HG03457 (cell line): ENCODE results near the gene C11orf98.
"Not testable (repeated sequence)": the region's sequence is repeated elsewhere in the genome, so short reads cannot be mapped to it uniquely, and the experiment has no call there.

Source experiments
- ATAC-seq: cut with Tn5 transposase; IDR thresholded peaks from one replicate; pipeline ENCODE4 v1.9.1; 2021; ENCODE audit warnings: moderate number of reproducible peaks; ENCODE audit not compliant: unreplicated experiment

The C11orf98 gene

DNA sequence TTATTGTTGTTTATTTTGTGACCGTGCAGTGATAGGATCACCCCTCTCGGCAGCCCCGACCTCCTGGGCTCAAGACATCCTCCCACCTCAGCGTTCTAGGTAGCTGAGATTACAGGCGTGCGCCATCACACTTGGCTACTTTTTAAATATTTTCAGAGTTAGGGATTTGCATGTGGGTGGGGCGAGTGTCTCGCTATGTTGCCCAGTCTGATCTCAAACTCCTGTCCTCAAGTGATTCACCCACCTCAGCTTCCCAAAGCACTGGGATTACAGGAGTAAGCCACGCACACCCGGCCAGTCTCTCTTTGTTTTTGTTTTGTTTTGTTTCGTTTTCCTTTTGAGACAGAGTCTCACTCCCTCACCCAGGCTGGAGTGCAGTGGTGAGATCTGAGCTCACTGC, 10.7 kb downstream of the C11orf98 start:
- ATAC-seq = no peak

DNA sequence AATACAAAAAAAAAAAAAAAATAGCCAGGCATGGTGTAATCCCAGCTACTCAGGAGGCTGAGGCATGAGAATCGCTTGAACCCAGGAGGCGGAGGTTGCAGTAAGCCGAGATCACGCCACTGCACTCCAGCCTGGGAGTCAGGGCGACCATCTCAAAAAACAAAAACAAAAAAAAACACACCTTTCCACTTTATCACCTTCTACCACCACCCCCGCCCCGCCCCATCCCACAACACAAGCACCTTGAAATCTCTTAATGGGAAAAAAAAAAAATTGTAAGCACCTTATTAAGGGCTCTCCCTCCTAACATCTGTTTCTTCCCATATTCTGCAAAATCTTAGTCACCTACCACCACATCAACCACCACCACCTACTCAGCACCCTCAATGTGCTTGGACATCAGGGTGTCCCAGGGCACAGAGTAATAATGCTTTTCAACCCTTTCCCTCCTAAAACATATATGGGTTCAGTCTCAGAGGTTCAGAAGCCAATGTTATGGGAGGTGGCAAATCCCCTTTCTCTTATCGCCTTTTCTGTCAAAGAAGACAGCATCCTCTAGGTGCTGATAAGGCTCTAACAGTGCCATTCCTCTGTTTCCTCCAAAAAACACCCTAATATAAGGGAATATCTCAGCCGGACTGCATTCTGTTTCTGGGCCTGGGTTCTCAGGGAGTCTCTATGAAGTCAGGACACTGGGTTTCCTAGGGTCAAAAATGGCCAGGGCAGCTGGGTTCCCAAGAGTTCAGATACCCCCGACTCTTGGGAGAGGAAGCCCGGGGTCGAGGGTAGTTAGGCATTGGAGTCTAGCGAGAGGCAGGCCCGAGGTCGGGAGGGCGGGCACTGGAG, 12.6 kb downstream of the C11orf98 start:
- ATAC-seq = no peak

DNA sequence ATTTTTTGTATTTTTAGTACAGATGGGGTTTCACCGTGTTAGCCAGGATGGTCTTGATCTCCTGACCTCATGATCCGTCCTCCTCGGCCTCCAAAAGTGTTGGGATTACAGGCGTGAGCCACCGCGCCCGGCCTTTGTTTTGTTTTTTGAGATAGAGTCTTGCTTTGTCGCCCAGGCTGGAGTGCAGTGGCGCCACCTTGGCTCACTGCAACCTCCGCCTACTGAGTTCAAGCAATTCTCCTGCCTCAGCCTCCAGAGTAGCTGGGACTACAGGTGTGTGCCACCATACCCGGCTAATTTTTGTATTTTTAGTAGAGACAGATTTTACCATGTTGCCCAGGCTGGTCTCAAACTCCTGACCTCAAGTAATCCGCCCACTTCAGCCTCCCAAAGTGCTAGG, 14.7 kb downstream of the C11orf98 start:
- ATAC-seq = not testable (repeated sequence)

DNA sequence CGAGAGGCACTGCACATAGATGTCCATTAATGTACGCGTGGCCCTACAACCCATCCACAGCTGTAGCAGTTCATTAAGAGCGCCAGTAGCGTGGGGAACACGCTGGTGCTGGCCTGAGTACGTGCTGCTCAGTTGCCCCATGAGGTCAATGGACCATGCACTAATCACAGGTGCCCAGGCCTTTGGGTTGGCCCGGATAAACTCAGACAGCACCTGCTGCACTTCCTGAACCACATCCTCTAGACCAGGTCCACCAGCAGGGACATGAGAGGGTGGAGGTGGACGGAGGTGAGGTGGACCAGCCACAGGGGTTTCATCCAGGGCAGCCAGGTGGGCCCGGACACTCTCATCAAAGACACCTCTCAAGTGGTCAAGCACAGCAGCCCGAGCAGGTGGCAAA, 15.5 kb downstream of the C11orf98 start:
- ATAC-seq = no peak

DNA sequence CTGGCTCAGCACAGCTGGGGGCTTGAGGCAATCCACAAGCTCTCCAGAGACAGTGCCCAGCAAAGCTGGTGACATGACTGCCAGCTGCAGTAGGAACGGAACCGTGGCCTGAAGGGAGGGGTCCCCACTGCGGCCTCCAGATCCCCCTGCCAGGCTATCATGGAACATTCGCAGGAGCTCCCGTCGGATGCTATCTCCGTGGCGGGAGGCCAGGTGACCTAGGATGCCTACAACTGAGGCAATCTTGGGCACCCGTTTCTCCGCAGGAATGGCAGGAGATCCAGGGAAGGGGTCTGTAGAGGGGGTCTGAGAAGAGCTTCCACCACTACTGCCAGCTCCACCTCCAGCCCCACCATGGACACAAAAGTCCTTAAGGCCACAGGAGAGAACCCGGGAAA, 16.0 kb downstream of the C11orf98 start:
- ATAC-seq = no peak

DNA sequence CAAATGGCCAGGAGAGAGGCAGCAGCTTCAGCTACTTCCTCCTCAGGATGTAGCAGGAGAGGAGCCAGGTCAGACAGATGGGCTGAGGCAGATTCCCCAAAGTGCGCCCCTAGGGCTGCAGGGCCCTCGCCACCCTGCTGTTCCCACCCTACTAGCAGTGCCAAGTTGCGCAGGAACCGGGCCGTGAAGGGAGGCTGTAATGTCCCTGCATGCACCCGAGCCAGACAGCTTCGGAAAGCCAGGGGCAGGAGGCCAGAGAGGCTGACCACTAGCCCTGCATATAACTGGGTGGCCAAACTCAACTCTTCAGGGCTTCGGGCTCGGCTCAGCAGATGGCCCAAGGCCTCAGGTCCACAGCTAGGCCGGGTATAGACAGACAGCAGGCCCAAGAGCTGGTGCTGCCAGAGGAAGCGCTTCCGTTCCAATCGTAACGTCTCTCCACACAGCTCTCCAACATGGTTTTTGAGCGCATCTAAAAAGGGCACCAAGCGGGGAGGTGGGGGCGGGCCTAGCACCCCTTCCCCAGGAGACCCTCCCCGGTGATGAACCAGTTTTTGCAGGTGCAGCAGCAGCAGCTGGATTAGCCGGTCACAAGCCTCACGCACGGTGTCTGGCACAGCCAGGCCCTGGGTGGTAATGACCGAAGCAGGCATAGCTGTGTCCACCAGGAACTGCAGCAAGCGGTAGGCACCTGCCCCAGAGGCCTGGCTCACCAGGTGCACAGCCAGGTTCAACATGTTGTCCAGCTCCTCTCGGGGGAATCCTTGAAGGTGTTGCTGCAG, 16.6 kb downstream of the C11orf98 start:
- no peak for ATAC-seq

DNA sequence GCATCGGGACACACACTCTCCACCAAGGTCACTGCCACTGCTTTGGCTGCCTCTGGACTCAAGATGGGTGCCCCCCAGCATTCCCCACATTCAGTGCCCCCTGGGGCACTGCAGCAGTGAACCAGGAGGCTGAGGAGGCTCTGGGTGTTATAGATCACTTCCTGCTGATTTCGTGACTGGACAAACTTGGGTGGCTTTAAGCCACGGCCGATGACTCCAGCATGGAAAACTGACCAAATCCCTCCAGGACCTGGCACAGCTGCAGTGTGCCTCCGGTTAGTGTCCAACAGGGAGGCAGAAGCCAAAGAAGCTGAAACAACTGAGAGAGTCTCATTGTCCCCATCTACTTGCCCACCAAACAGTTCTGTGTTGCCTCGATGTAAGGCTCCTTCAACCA, 17.4 kb downstream of the C11orf98 start:
- no peak for ATAC-seq

DNA sequence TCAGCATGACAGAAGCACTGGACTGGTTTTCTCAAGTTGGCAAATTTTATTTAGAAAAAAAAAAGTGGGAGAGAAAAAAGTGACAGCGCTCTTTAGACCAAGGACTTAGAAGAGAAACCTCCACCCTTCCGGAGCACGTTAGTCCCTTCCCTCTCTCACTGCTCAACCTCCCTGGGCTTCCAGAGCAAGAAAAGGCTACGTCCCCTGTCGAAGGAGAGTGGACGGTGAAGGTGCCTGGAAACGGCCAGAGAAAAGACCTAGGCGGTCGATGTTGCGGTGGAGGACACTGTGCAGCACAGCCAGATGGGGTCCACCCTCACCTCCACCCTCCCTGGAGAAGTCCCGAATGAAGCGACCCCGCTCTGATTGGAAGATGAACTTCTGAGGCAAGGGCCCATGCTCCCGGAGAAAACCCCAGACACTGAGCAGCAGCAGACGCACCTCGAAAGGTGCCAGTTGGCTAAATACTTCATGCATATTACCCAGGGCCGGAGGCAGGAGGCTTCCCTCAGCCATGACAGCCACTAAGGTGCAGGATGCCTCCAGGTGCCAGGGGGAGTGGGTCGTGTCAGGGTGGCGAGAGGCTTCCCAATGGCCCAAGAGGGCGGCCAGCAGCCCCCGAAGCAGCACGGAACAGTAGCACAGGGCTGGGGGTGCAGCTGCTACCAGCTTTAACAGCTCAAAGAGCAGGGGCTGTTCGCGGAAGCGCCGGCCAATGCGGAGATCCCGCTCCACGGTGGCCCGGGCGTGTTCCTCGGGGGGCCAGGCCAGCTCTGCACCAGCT, 18.0 kb downstream of the C11orf98 start:
- ATAC-seq = no peak

DNA sequence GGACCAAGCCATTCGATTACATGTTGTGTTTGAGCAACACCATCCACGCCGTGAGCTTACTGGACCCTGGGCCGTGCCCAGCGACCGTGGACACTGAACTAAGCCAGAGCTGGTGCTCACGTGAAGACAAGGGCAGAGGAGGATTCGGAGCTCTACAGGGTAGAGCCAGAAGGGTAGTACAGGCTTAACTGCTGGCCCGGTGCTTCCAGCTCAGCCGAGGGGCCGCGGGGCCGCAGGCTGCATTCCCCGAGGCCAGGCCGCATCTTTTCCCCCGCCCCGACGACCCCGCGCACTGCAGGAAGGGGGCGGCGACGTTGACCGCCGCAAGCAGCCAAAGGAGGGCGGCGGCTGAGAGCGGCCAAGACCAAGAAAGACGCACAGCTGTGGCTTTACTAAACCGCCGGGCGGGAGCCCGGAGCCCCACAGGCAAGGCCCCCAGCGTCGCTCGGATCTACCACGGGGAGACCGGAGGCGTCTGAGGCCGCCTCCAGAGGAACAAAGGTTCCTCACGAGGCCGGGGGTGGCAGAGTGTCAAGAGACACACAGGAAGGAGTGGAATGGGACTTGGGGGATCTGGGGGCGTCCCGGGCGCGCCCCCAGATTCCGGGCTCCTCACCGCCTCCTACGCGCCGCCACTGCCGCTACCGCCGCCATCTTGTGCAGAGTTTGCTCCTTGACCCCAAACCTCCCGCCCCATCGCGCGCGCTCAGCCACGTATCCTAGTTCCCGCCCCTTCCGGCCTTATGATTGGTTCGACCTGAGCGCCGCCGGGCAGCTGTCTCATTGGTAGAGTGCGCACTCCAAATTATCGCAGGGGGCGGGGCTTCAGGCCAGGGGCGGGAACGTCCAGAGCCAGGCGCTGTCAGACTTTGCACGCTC, 18.8 kb downstream of the C11orf98 start, which contains the start of gene GANAB:
Gene GANAB (minus strand): TSS at position 668 of the 879 bp plus-strand sequence. CDS start 14 bp downstream, at position 654.
- ATAC-seq = peak; percentile 69

DNA sequence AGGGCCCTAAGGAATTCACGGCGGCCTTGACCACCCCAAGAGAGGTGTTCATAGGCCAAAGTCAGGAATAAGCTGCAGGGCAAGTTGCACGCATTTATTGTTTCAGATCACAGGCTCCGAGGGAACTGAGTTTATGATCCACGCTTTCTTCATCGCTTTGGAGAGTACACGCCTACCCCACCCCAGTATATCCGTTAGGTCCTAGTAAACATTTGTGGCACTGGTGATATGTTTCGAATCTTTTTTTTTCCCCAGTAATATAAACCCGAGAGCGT, 19.4 kb downstream of the C11orf98 start:
- no peak for ATAC-seq

DNA sequence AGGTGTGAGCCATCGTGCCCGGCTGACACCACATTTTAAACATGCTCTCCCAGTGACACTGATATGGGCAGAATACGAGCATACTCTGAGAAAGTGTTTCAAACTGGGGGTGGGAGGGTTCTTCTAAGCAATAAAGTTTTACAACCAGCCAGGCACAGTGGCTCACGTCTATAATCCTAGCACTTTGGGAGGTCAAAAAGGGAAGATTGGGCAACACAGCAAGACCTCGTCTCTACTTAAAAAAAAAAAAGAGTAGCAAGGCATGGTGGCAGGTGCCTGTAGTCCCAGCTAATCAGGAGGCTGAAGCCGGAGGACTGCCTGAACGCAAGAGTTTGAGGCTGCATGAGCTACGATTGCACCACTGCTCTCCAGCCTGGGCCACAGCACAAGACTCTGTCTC, 20.8 kb downstream of the C11orf98 start:
- ATAC-seq = no peak

DNA sequence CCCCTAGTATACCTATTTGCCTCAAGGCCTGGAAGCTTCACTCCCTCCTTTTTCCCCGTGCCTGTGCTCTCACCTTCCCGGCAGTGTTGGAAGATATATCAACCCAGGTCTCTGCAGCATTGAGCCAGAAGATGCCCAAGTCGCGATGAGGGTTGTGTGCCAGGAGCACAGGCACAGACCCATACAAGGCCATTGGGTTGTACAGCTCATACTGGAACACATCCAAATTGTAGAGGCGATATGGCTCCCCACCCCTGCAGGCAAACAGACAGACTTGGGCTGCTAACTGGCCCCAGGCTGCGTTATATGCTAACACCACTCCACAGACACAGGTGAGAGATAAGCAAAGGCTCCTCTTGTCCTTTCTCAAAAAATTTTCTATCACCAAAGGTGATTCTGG, 32.5 kb downstream of the C11orf98 start:
- ATAC-seq = no peak

DNA sequence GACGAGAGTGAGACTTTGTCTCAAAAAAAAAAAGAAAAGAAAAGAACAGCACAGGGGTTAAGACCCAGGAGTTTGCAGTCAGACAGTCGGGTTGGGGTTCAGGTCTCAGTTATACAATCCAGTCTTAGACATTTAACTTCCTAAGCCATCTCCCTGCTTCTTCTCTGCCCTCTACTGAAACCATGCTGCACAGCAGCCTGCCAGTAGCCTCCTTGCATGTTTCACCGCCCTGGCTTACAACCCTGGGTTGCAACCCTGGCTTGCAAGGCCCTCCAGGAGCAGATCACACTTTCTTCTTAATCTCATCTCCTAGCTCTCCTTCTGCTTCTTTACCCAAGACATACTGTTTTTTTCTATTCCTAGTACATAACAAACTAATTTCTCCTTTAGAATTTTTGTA, 37.3 kb downstream of the C11orf98 start:
- no peak for ATAC-seq

DNA sequence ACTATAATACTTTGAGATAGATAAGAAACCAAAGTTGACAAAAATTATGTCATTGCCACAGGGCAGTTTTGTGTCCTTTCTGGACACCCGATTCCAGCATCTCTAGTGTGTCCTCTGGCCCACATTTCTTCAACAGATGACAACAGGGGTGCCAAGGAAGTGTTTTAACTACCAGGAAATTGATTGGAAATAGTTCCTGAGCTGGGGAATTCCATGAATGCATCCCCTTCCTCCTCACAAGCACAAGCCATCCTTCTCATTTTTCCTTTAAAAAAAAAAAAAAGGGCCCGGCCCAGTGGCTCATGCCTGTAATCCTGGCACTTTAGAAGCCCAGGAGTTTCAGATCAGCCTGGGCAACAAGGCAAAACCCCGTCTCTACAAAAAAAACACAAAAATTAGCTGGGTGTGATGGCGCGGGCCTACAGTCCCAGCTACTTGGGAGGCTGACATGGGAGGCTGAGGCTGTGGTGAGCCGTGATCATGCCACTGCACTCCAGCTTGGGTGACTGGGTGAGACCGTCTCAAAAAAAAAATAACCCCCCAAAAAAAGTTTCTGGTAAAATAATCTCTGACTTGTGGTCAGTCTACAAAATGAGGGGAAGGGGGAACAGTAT, 42.4 kb downstream of the C11orf98 start:
- no peak for ATAC-seq

DNA sequence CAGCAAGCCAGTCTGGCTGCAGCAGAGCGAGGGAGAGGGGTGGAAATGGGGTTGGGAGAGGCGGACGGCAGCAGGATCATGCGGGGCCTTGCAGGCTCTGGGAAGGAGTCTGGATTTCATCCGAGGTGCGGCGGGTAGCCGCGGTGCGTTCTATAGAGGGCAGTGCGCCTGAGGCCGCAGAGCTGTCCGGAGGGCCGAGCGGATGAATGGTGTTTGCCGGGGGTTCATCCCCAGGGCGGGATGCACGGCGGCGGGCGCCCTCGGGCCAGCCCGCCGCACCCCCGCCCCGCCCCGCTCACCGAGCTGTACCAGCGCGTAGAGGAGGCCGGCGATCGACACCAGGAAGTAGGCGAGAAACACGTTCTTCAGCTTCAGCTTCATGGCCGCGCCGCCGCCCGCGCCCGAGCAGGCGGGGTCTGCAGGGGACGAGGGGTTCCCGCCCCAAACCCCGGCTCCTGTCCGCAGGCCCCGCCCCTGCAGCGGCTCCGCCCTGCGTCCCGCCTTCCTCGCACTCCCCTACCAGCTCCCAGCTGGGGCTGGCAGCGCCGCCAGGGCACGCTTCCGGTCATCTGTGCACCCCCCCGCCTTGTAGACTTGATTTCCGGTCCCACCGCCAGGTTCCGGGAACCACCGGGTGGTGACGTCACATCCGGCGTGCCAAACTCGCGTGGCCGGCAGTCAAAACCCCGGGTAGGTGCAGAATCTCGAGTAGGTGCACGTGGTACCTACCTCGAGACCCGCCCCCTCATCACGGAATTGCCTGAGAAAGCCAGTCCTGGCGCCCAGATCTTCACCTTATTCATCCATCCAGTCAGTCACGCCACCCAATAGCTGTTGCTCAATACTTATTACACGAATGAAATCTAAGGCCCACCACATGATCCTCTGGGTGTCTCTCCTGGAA, 43.2 kb downstream of the C11orf98 start, which contains the start of gene B3GAT3:
Gene B3GAT3 (minus strand): TSS at position 420 of the 904 bp plus-strand sequence. CDS start 39 bp downstream, at position 381.
- peak; percentile 79 for ATAC-seq

DNA sequence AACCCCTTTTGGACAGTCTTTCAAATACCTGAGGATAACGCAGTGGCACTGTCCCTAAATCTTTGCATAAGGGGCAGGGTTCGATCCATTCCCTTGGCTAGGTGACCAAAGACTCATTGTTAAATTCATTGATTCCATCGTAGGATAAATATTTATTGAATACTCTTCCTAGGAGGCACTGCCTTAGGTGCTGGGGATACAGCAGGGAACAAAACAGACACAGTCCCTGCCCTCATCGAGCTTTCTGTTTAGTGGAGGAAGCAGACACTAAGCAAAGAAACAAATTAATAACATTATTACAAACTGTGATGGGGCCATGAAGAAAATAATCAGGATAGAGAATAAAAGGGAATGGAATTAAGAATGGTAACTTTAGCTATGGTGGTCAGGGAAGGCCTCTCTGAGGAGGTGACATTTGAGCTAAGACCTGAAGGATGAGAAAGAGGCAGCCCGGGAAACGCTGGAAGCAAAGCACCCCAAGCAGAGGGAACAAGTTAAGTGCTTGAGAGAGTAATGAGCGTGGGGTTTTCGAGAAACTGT, 43.9 kb downstream of the C11orf98 start:
- no peak for ATAC-seq

DNA sequence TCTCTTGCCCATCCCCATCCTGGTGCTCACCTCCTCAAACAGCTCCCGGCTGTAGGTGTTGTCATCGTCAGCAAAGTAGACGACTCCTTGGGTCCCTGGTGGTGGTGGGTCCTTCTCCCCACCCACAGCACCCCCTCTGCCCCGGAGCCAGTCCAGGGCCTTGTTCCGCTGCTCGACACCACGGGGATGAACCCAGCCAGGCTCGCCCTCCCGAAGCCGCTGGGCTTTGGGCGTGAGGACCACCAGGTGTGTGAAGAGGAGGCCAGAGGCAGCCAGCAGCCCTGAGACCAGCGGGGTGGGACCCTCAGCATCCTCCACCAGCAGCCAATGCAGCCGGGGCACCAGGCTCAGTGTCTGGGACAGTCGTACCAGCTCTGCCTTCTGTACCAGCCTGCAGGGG, 48.1 kb downstream of the C11orf98 start:
- not testable (repeated sequence) for ATAC-seq

DNA sequence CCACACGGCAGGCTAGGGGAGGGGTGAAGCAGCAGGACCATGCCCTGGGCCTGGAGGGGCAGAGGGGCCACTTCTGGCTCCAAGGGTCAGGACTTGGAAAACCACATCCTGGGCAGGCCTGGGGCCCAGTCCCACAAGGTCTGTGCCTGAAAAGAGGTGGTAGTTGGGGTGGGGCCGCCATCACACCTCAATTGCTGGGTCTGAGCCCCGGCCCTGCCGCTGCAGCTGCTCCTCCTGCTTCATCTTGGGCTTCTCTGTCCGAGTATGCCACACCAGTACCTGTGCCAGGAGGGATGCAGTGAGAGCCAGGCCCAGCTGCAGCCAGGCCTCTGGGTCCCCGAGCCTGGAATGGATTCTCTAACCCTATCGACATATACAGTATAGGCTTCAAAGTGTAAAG, 49.5 kb downstream of the C11orf98 start:
- no peak for ATAC-seq

DNA sequence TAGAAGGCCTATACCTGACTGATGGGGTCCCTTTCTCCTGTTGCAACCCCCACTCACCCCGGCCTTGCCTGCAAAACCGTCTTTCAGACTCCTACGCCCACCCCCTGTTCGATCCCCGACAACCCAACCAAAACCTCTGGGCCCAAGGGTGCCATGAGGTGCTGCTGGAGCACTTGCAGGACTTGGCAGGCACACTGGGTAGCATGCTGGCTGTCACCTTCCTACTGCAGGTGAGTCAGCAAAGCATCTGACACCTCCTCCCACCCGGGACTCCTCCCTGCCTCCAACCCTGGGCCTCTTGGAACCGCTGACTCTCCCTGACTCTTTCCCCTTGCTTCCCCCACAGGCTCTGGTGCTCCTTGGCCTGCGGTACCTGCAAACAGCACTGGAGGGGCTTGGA, 50.7 kb downstream of the C11orf98 start:
- ATAC-seq = no peak
